Activated CD8-positive, alpha-beta memory T cell treated with anti-CD3 and anti-CD28 coated beads for 4 hours (primary cell): Measurements from ENCODE around the gene PARS2.

ENCODE experiments used
- DNase-seq, 2 donors: peaks; one replicate each; pipeline ENCODE4 v3.0.0-alpha.2; 2020; ENCODE audit warnings: low read depth in 2 of 2

Gene PARS2

DNA sequence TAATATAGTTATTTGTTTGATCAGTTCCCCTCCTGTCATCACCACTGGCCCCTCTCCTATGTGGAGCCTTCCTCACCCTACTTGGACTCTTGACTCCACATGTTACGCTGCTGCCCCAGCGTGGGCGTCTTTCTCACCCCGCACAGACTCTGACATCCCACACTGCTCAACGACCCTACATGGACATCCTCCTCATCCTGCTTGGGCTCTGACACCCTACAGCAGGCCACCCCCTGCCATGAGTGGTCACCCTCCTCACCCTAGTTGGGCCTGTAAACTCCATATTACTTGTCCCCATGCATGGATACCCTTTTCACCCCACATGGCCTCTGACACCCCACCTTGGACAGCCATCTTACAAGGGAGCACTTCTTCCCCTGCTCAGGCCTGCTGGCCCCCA lies 27.6 kb downstream of the PARS2 start:
- no peak for DNase-seq

DNA sequence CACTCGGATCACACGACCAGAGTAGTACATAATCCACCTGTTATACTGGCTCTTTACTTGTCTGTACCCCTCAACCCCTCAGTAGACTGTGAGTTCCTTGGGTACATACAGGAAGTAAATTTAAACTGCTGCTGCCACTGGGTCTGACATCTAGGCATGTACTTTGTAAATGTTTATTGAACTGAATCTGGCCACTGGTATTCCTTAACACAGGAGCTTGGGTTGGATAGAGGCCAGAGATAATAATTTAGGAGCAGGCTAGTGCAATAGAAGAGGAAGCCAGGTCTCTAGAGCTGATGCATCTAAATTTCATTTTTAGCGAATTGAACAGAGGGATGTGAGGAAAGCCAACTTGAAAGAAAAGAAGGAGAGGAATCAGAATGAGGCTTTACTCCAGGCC lies 36.3 kb downstream of the PARS2 start:
- DNase-seq = no peak

DNA sequence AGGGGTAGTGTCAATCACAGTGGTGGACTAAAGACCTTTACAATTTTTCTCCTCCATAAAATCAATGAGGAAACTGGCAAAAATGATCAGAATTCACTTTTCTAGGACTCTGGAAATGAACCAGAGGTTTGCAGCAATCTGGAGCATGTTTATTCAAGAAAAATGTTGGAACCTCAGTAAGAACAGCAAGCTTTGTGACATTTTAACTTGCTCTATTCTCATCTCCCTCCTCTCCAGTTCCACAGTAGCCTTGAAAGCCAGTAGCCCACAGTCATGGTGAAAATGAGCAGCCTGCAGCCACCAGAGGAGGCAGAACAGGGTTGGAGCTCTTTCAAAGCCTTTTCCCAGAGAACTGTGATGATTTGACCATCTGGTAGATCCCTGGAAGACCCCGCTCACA lies 39.6 kb downstream of the PARS2 start:
- no peak for DNase-seq

DNA sequence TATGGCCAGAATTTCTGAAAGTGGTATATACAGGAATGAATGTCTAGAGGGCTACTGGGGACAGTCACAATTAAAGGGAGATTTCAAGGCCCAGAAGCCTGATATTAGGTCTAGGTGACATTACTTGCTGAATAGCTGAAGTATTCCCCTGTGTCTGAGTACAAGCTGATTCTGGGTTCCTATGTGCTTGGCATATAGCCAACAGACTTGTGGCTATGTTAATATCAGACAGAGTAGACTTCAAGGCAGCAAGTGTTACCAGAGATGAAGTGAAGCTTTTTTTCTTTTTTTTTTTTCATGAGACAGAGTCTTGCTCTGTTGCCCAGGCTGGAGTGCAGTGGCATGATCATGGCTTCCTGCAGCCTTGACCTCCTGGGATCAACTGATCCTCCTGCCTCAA lies 40.3 kb downstream of the PARS2 start:
- no peak for DNase-seq

DNA sequence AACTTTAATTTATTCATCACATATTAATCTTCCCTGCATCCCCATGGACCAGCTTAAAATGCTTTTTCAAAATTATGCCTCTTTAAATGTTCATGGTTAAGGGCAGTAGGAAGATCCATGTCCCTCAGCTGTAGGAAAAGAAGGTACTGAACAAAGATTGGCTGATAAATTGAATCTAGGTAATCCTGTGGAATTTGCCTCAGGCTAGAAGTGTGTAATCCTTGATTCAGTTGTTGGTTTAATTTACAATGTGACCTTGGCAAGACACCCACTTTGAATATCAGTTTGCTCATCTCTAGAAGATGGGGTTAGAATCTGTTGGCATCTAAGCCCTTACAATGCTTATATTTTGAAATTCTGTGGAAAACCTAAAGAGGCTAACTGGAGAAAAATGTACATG lies 42.6 kb downstream of the PARS2 start:
- DNase-seq = no peak

DNA sequence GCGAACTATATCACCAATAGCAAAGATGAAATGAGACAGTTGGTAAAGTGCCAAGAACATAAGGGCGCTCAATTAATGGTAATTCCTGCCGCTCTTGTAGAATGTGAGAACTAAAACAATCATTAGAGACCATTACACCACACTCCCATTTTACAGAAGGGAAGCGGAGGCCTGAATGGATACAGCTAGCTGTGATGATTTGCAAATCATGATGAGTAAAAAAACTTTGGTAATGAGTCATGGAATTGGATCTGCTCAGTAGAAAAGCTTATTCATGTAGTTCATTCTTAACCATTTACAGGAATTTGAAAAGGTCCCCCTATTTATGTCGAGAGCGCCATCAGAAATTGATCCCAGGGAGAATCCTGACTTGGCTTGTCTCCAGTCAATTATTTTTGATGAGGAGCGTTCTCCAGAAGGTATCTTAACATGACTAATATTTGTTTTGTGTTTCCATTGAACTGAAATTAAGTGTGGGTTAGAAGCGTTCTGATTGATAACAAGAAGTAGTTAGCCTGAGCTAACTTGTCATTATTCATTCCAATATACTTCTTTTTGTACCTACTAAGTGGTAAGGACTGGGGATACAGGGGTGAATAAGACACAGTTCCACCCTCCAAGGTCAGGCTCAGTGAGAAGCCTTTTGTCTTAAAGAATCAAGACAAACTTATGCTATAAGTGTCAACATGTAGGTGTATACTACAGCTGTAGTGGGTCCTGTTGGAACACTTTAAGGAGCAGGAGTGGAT lies 47.9 kb downstream of the PARS2 start:
- DNase-seq = no peak

DNA sequence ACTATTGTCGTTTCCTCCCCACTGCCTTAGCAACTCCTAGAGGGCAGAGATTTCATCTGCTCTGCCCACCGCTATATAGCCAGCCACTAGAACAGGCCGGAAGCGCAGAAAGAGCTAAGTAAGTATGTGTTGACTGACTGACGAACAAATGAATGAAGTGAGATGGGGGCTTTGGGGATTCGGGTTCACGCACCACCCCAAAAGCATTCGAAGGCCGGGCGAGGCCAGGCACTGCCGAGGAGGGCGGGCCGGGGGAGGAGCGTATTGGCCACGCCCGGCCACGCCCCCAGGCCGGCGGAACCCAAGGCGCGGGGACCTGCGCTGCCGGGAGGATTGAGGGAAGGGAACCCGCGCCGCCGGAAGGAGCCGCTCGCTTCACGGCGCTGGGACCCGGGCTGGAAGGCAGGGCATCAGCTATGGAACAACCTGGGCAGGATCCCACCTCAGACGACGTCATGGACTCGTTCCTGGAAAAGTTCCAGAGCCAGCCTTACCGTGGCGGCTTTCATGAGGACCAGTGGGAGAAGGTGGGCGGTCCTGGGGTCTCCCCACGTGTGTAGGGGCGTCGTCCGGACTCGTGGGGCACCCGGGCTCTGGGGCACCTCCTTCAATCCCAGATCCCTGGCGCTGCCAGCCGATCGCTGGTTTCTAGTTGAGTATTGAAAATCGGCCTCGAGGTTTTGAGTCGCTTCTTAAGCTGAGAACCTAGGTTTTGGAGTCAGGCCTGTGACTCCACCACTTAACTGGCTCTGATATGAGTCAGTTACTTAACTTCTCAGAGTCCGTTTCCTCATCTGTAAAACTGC lies 48.6 kb downstream of the PARS2 start, which contains the start of gene TTC4:
TTC4 (plus strand) TSS at position 369 of the 806 bp plus-strand sequence; CDS start at position 417, 48 bp downstream.
- DNase-seq = peak; percentile 58 to 64

DNA sequence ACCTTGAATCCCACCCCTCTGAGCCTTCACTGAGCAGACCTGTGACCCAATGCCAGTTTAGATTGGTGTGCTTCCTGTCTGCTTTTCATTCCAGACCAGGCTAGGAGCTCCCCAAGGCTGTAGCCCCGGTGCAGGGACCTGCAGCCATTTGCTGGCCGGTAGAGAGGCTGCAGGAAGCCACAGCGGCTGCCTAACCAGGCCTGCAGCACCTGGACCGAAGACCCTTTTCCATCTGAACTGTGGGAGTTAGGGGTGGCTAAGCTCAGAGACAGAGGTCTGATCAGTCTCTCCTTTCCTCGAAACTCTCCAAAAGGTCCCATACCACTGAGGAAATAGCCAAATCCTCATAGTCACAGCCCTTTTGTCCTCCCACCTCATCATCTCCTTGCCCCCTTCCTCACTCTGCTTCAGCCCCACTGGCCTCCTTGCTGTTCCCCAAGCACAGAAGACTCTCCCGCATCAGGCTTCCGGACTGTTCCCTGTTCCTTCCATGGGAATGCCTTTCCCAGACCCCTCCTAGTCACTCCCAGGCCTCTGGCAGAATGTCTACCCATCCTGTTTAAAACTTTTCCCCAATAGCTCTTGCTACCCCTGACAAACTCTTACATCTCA lies 49.3 kb downstream of the PARS2 start:
- DNase-seq = no peak

DNA sequence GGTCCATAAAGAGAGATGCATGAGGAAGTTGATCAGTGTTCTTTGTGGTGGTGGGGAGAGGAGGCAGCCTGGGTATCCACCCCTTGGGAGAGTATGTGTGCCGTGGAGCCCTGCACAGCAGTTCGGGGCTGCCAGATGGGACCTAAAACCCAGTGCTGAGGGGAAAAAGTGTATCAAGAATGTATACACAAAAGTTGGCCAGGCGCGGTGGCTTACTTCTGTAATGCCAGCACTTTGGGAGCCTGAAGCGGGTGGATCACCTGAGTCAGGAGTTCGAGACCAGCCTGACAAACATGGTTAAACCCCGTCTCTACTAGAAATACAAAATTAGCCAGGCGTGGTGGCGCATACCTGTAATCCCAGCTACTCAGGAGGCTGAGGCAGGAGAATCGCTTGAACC lies 52.8 kb downstream of the PARS2 start:
- DNase-seq = no peak

DNA sequence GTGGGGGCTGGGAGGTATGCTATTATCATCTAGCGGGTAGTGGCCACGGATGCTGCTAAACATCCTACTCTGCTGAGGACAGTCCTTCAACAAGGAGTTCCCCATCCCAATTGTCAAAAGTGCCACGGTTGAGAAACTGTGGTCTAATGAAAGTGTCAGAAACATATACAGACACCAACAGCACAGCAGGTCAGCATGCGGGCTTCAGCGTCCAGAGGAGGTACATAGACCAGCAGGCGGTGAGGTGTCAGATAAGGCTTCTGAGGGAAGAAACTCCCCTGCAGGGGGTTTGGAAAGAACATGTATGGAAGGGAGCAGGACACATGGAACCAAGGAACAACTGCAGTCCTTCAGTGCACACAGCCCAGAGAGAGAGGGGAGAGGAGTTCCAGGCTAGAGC lies 53.5 kb downstream of the PARS2 start:
- DNase-seq = no peak

DNA sequence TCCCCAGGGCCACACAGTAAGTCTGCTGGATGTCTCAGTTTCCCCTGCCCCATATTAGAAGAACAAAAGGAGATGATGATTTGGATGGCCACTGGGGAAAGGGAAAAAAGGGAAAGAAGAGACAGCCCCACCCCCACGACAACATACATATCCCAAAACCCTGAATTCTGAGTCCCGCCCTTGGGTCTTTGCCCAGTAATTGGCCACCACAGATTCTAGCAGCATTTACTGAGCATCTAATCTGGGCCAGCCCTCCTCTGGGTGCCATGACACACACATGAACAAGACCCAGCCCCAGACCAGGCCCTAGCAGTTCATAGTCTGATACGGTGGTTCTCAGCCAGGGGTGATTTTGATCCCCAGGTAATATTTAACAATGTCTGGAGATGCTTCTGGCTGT lies 53.9 kb downstream of the PARS2 start:
- DNase-seq = no peak

DNA sequence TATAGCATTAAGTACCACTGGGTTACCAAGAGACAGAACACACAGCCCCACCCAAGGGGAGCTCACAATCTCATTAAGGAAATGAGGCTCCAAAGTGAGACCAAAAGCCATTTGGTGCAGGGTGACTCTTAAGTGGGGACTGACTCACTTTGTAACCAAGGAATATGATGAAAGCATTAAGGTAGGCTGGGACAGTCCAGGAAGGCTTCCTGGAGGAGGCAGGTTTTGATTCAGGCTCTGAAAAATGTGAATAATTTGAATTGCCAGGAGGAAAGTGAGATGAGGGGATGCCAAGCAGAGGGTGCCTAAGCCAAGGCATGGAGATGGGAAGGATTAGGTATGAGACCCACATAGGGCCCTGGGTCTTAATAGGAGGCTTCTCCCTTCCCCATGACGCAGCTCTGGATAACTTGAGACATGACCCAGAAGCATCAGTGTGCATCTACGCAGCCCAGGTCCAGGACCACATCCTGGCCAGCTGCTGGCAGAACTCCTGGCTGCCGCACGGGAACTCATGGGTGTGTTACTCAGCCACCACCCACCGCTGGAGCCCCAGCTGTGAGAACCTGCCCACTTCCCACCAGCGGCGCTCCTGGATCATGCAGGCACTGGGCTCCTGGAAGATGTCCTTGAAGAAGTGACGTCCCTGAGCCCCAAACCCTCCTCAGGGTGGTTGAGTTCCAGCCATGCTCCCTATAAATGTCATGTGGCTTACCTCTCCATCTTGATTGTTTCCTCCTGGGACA lies 54.6 kb downstream of the PARS2 start:
- no peak for DNase-seq

DNA sequence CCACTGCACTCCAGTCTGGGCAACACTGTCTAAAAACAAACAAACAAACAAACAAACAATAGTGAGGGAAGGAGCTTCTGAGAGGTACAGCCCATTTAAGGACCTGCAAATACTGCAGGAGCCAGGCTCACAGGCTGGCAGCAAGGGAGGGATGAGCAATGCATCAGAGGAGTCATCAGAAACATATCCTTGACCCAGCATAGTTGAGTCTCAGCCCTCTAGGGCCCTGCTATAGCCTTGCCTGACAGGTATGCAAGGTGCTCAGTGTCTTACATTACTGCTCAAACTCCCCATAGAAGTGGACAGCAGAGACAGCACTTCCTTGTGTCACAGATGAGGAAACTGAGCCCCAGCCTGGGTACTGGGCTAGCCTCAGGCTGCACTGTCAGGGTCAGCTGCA lies 55.9 kb downstream of the PARS2 start:
- DNase-seq = no peak
